Vagina (tissue), 2 donors: Measurements from ENCODE around the gene USP10.

Source experiments
- CTCF ChIP-seq, 3 experiments: fragments of 450-650 bp in 2 of 3; fragments of 200-600 bp in 1 of 3; sonication (generic) in 1 of 3; IDR thresholded peaks; one replicate each; pipeline ENCODE4 v1.5.1; 2017 to 2019; ENCODE audit warnings: antibody characterized with exemption in 3 of 3, mild to moderate bottlenecking in 2 of 3, moderate library complexity in 2 of 3
- POLR2A ChIP-seq, 2 donors: fragments of 450-650 bp; IDR thresholded peaks; one replicate each; pipeline ENCODE4 v1.6.1; 2017; ENCODE audit warnings: antibody characterized with exemption in 2 of 2, mild to moderate bottlenecking in 2 of 2, moderate library complexity in 2 of 2

DNA sequence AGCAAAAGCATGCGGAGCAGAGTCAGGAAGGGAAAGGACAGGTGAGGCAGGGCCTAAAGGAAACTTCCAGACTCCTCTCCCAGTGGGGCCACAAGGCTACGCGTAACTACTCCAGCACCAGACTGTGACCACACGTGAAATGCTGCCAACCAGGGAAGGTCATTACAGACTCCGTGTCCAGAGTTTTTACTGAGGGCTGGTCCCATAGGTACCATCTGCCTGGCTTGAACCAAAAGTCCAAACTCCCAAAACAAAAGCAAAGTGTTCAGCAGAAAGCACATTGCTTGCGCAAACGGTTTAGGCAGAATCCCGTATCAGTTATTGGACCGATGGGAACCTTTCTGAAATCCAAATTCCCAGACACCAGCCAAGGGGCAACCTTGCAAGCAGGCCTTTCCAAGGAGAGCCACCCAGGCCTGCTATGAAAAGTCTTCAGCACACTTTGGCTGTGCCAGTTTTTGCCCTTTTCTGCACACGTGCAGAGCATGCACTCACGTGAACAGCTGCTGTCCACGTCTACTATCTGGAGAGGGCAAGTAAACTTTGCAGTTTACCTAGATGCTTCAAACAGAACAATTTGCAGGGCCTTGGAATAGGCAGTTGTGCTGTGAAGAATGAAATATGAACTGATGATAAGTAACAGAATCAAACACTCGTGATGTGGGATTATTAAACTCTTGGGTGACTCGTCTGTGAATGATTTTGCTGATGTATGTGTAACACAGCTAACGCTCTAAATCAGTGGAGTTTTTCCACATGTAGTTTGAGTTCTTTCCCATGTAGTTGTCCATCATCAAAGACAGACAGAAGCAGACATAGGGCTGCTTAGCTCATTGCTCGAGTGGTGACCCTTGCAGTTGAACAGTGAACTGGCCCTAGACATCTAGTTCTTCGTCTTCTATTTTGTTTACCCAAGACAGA lies 61.9 kb downstream of the USP10 start:
- TF ChIP-seq CTCF (IDR thresholded peaks at IDR 0.05): no peak
- TF ChIP-seq POLR2A (IDR thresholded peaks at IDR 0.05): no peak
